Lower lobe of right lung (tissue), 2 donors: ENCODE measurements around the gene TNS2. TPM values are rescaled to one million over a fixed set of nuclear protein-coding genes. Genes with fewer than 3 reads are reported as not detected.

ENCODE experiments used
- ATAC-seq, 2 donors: fragments of 200-7000 bp; cut with Tn5 transposase; one replicate each; pipeline ENCODE4 v1.9.1; 2020 to 2022; ENCODE audit warnings: mild to moderate bottlenecking in 2 of 2, moderate library complexity in 2 of 2
- DNase-seq: peaks from one replicate; pipeline ENCODE4 v3.0.0-alpha.2; 2020
- H3K27ac ChIP-seq: fragments of 200-600 bp; one replicate; pipeline ENCODE4 v1.8.0; 2022
- H3K27me3 ChIP-seq: fragments of 200-600 bp; one replicate; pipeline ENCODE4 v1.8.0; 2022; ENCODE audit warnings: low read depth
- H3K36me3 ChIP-seq: fragments of 200-600 bp; one replicate; pipeline ENCODE4 v1.8.0; 2022; ENCODE audit warnings: mild to moderate bottlenecking
- H3K4me1 ChIP-seq: fragments of 200-600 bp; one replicate; pipeline ENCODE4 v1.8.0; 2022
- H3K4me3 ChIP-seq: fragments of 200-600 bp; one replicate; pipeline ENCODE4 v1.8.0; 2022; ENCODE audit warnings: mild to moderate bottlenecking
- H3K9me3 ChIP-seq: fragments of 200-600 bp; one replicate; pipeline ENCODE4 v1.8.0; 2022
- intact Hi-C: fragments of 100-400 bp; cut with DNase I; formaldehyde crosslinking; loops from one replicate; pipeline ENCODE4 v1.11.0; 2022
- total RNA-seq: library from RNA; stranded (reverse); fragmentation: NEBNext Ultra II Directional; extraction: Animal tissue kit (Norgen Biotek cat#: 25700); gene quantifications from one replicate; pipeline ENCODE4 v1.2.1, GENCODE V29; 2021
- TF ChIP-seq, protein P1 (sequence below): fragments of 200-600 bp; IDR thresholded peaks from one replicate; pipeline ENCODE4 v1.8.0; 2022; ENCODE audit warnings: antibody characterized with exemption, mild to moderate bottlenecking
- donor health status: DM: no; HTN: yes; CAD: no; lungs with severe emphysema.

TNS2 gene
- total RNA-seq, 1 donor from 2014 or later: 186 TPM

DNA sequence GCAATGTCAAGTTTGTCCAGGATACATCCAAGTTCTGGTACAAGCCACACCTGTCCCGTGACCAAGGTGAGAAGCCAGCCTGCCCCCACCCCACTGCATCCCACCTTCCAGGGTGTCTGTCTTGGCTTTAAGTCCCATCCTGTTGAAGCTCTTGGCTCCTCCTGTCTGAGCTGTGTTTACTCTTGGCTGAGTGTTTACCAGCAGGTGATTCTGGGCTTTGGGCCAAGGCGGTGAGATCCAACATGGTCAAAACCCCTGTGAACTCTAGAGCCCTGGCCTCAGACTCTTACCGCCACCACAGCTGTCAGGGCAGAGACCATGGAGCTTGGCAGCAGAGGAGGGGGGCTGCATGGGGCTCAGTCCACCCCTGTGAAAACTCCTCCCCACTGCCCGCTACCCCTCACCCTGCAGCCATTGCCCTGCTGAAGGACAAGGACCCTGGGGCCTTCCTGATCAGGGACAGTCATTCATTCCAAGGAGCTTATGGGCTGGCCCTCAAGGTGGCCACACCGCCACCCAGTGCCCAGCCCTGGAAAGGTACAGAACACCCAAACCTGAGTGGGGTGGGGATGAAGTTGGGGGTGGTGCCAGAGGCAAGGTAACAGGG, 11.6 kb downstream of the TNS2 start:
- TF ChIP-seq, protein P1, sequence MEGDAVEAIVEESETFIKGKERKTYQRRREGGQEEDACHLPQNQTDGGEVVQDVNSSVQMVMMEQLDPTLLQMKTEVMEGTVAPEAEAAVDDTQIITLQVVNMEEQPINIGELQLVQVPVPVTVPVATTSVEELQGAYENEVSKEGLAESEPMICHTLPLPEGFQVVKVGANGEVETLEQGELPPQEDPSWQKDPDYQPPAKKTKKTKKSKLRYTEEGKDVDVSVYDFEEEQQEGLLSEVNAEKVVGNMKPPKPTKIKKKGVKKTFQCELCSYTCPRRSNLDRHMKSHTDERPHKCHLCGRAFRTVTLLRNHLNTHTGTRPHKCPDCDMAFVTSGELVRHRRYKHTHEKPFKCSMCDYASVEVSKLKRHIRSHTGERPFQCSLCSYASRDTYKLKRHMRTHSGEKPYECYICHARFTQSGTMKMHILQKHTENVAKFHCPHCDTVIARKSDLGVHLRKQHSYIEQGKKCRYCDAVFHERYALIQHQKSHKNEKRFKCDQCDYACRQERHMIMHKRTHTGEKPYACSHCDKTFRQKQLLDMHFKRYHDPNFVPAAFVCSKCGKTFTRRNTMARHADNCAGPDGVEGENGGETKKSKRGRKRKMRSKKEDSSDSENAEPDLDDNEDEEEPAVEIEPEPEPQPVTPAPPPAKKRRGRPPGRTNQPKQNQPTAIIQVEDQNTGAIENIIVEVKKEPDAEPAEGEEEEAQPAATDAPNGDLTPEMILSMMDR: peak; percentile 26
- peak; percentile 85 for DNase-seq
- Histone ChIP-seq H3K27ac (peak overlapping the region; percentile 67), H3K27me3 (no peaks in the 10 kb centered on the region), H3K4me1 (peaks cover 52% of the 10 kb centered on the region), H3K36me3 (peaks cover 100% of the 10 kb centered on the region), H3K9me3 (no peaks in the 10 kb centered on the region), H3K4me3 (no peak overlapping the region)
- intact Hi-C loops: no loop called here
- peak; percentile 59 to 77 for ATAC-seq

- no peak for DNase-seq
- Histone ChIP-seq H3K27ac (peak overlapping the region; percentile 67), H3K36me3 (peaks cover 100% of the 10 kb centered on the region), H3K27me3 (no peaks in the 10 kb centered on the region), H3K4me1 (peaks cover 53% of the 10 kb centered on the region), H3K4me3 (no peak overlapping the region), H3K9me3 (no peaks in the 10 kb centered on the region)
- intact Hi-C loops: no loop called here
- TF ChIP-seq, protein P1: no peak
- no peak for ATAC-seq
Measured at GRCh38 chr12:53062011-53062961, 12.4 kb downstream of the TNS2 start.

GRCh38 chr12:53062977-53063707, 13.3 kb downstream of the TNS2 start:
- intact Hi-C loops: no loop called here
- DNase-seq (no peak), ATAC-seq (no peak)
- H3K27me3 ChIP-seq: no peaks in the 10 kb centered on the region
- peak overlapping the region; percentile 24 for H3K27ac ChIP-seq
- H3K36me3 ChIP-seq: peaks cover 100% of the 10 kb centered on the region
- no peak overlapping the region for H3K4me3 ChIP-seq
- TF ChIP-seq, protein P1: no peak
- H3K4me1 ChIP-seq: peaks cover 53% of the 10 kb centered on the region
- no peaks in the 10 kb centered on the region for H3K9me3 ChIP-seq

DNA sequence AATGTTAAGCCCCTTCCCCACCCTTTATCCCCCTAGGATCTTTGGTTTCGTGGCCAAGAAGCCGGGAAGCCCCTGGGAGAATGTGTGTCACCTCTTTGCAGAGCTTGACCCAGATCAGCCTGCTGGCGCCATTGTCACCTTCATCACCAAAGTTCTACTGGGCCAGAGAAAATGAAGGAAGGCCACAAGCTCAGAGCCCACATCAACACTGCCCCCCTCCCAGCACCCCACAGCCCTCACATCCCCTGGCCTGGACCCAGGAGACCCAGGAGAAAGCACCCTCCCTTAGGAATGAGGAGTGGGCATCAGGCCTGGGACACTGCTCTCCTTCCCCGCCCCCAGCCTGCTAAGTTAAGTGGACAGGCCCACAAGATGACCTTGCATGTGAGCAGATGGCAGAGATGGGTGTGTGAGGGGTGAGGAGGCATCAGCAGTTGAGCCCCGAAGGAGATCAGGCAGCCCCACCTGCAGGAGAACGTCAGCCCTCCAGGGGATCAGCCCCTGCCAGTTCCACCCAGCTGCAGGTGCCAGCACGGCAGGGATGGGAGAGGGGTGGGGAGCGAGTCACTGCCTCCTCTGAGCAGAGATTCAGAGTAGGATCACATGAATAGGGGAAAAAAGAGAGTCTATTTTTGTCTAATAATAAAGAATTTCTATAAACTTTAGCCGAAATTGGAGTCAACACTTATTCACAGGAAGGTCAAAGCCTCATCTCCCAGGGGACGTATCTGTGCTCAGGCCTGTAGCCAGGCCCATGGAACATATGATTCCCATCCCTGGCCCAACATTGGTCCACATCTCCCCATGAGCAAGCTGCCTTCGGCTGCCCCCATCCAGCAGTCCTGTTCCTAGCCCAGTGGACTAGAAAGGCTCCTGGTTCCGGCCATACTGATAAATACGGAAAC, 14.1 kb downstream of the TNS2 start:
- peak overlapping the region; percentile 24 for H3K27ac ChIP-seq
- no peaks in the 10 kb centered on the region for H3K9me3 ChIP-seq
- intact Hi-C loops: no loop called here
- no peak overlapping the region for H3K4me3 ChIP-seq
- peaks cover 99% of the 10 kb centered on the region for H3K36me3 ChIP-seq
- peaks cover 53% of the 10 kb centered on the region for H3K4me1 ChIP-seq
- no peaks in the 10 kb centered on the region for H3K27me3 ChIP-seq
- no peak for DNase-seq
- TF ChIP-seq, protein P1: no peak
- ATAC-seq: no peak
